GM23338 (cell line): Measurements from ENCODE around the gene MRNIP.

Source experiments
- CTCF ChIP-seq, 2 experiments: fragments of 200-600 bp in 1 of 2; sonication (generic) in 1 of 2; conservative IDR thresholded peaks; 2 replicates each; pipeline versions ENCODE4 v1.5.1 to v1.6.1; 2016 to 2017; ENCODE audit warnings: antibody characterized with exemption in 2 of 2, low read depth in 2 of 2, mild to moderate bottlenecking in 2 of 2, moderate library complexity in 1 of 2
- EZH2 ChIP-seq: fragments of 200-600 bp; sonication (generic); IDR thresholded peaks from one replicate; pipeline ENCODE4 v1.8.0; 2017; ENCODE audit warnings: antibody characterized with exemption, mild to moderate bottlenecking, low read depth; ENCODE audit not compliant: unreplicated experiment
- EZH2phosphoT487 ChIP-seq: fragments of 200-600 bp; sonication (generic); IDR thresholded peaks from one replicate; pipeline ENCODE4 v1.8.1; 2018; ENCODE audit warnings: antibody characterized with exemption; ENCODE audit not compliant: unreplicated experiment
- NANOG ChIP-seq: IDR thresholded peaks from 2 replicates; pipeline ENCODE4 v1.6.1; 2016; ENCODE audit warnings: antibody characterized with exemption, borderline replicate concordance
- POLR2AphosphoS5 ChIP-seq: IDR thresholded peaks from 2 replicates; pipeline ENCODE4 v1.6.1; 2016; ENCODE audit warnings: antibody characterized with exemption, low read depth
- STAT1 ChIP-seq: IDR thresholded peaks from one replicate; pipeline ENCODE4 v1.6.1; 2016; ENCODE audit warnings: antibody characterized with exemption; ENCODE audit not compliant: unreplicated experiment
- ZNF114 ChIP-seq: fragments of 250-450 bp; sonication (Bioruptor Pico); IDR thresholded peaks from 2 replicates; pipeline ENCODE4 v1.5.0; 2020; ENCODE audit warnings: mild to moderate bottlenecking, moderate library complexity
- TF ChIP-seq, protein P1 (sequence below): IDR thresholded peaks from one replicate; pipeline ENCODE4 v1.6.1; 2018; ENCODE audit warnings: antibody characterized with exemption; ENCODE audit not compliant: unreplicated experiment

DNA sequence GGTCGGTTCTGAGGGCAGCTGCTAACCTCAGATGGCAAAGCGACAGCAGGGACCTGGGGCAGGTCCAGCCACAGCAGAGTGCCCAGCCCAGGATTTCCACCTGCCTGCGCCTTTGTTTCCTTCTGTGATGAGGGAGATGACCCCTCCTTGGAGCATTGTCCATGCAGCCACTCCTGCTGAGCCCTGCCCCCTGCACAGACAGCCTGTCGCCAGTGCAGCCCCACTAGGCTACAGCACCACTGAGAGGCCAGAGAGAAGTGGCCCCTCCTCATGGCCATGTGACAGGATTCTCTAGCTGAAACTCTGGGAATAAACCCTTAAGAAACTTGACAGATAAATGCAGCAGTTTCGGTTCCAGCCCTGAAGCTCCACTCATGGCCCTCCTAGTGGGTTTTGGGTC is 10.5 kb upstream of the MRNIP start:
- TF ChIP-seq EZH2 (no peak), CTCF (conservative IDR thresholded peaks at IDR 0.05; ENCODE audit: low read depth in 2 of 2) (no peak), POLR2AphosphoS5 (no peak), ZNF114 (CRISPR knock-in tag) (no peak), EZH2phosphoT487 (no peak), NANOG (no peak), STAT1 (no peak)
- TF ChIP-seq, protein P1, sequence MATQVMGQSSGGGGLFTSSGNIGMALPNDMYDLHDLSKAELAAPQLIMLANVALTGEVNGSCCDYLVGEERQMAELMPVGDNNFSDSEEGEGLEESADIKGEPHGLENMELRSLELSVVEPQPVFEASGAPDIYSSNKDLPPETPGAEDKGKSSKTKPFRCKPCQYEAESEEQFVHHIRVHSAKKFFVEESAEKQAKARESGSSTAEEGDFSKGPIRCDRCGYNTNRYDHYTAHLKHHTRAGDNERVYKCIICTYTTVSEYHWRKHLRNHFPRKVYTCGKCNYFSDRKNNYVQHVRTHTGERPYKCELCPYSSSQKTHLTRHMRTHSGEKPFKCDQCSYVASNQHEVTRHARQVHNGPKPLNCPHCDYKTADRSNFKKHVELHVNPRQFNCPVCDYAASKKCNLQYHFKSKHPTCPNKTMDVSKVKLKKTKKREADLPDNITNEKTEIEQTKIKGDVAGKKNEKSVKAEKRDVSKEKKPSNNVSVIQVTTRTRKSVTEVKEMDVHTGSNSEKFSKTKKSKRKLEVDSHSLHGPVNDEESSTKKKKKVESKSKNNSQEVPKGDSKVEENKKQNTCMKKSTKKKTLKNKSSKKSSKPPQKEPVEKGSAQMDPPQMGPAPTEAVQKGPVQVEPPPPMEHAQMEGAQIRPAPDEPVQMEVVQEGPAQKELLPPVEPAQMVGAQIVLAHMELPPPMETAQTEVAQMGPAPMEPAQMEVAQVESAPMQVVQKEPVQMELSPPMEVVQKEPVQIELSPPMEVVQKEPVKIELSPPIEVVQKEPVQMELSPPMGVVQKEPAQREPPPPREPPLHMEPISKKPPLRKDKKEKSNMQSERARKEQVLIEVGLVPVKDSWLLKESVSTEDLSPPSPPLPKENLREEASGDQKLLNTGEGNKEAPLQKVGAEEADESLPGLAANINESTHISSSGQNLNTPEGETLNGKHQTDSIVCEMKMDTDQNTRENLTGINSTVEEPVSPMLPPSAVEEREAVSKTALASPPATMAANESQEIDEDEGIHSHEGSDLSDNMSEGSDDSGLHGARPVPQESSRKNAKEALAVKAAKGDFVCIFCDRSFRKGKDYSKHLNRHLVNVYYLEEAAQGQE: no peak
